Measurements from ENCODE around the gene LRRC25. TPM values are rescaled to one million over a fixed set of nuclear protein-coding genes. Genes with fewer than 3 reads are reported as not detected.

LRRC25 gene
- total and polyA plus RNA-seq, 3 donors from 2014 or later = 1.6 to 4.0 (median 3.4) TPM

- intact Hi-C loops (cut with DNase I; ENCODE audit: low total_unique reads) = no loop called here
- H3K27ac ChIP-seq = peak overlapping the region in 1 of 2 donors; percentile 88
- 65 to 73% methylated on average over 24 to 43 of the region's 46 CpGs for WGBS, 2 donors
- TF ChIP-seq CTCF (IDR thresholded peaks at IDR 0.05) = no peak
- TF ChIP-seq POLR2A (IDR thresholded peaks at IDR 0.05) = no peak
- no peaks in the 10 kb centered on the region for H3K9me3 ChIP-seq
- H3K27me3 ChIP-seq = no peaks in the 10 kb centered on the region
- DNase-seq = no peak
- no peaks in the 10 kb centered on the region for H3K36me3 ChIP-seq (ENCODE audit: low read depth, missing control alignments)
- peaks cover 48% of the 10 kb centered on the region for H3K4me1 ChIP-seq
- peak overlapping the region; percentile 74 to 91 for H3K4me3 ChIP-seq
Observed at GRCh38 chr19:18435842-18436670, 38.6 kb upstream of the LRRC25 start.

DNA sequence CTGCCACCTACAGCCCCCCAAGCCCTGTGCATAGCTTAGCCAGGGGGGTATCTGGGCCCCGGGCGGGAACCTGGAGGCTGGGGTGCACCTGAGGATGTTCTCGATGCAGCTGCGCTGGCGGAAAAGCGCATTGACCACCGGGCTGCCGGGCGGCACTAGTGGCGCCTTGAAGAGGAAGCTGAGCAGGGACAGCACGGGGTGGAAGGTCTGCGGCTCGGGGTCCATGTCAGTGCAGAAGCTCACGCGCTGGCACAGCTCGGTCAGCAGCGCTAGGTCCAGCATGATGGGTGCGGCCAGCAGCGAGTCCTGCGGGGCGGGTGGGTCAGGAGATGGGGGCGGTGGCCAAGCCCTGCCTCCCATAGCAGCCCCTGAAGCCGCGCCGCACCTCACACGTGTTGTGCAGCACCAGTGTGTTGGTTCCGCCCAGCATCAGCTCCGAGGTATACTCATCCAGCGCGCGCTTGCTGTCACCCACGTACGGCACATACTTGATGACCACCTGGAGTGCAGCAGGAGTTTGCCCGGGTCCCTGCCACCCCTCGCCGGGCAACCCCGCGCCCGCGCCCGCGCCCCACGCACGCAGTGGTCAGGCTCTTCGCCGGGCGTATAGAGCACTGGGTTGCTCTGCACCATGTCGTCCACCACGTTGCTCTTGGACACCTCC lies 37.9 kb upstream of the LRRC25 start:
- no peak for TF ChIP-seq CTCF (IDR thresholded peaks at IDR 0.05)
- no peak for TF ChIP-seq POLR2A (IDR thresholded peaks at IDR 0.05)
- 70 to 76% methylated on average over 29 to 48 of the region's 49 CpGs for WGBS, 2 donors
- DNase-seq = no peak
- no peaks in the 10 kb centered on the region for H3K36me3 ChIP-seq (ENCODE audit: low read depth, missing control alignments)
- no peak overlapping the region for H3K4me3 ChIP-seq
- intact Hi-C loops (cut with DNase I; ENCODE audit: low total_unique reads) = no loop called here
- no peaks in the 10 kb centered on the region for H3K27me3 ChIP-seq
- H3K27ac ChIP-seq = no peak overlapping the region
- peaks cover 41% of the 10 kb centered on the region for H3K4me1 ChIP-seq
- no peaks in the 10 kb centered on the region for H3K9me3 ChIP-seq

- H3K36me3 ChIP-seq (ENCODE audit: low read depth, missing control alignments) = no peaks in the 10 kb centered on the region
- intact Hi-C loops (cut with DNase I; ENCODE audit: low total_unique reads) = no loop called here
- H3K27ac ChIP-seq = peak overlapping the region; percentile 47 to 82
- no peak overlapping the region for H3K4me3 ChIP-seq
- H3K4me1 ChIP-seq = peaks cover 39% of the 10 kb centered on the region
- no peaks in the 10 kb centered on the region for H3K9me3 ChIP-seq
- 62 to 77% methylated on average over 18 to 21 of the region's 21 CpGs for WGBS, 2 donors
- no peak for DNase-seq
- TF ChIP-seq POLR2A (IDR thresholded peaks at IDR 0.05) = no peak
- no peak for TF ChIP-seq CTCF (IDR thresholded peaks at IDR 0.05)
- H3K27me3 ChIP-seq = no peaks in the 10 kb centered on the region
Observed at GRCh38 chr19:18434411-18435175, 37.2 kb upstream of the LRRC25 start.

- Histone ChIP-seq H3K36me3 (ENCODE audit: low read depth, missing control alignments) (no peaks in the 10 kb centered on the region), H3K27ac (peak overlapping the region; percentile 47 to 82), H3K4me3 (peak overlapping the region; percentile 39 to 47), H3K9me3 (no peaks in the 10 kb centered on the region), H3K27me3 (no peaks in the 10 kb centered on the region), H3K4me1 (peaks cover 39% of the 10 kb centered on the region)
- TF ChIP-seq CTCF (IDR thresholded peaks at IDR 0.05) (no peak), POLR2A (IDR thresholded peaks at IDR 0.05) (no peak)
- 16 to 44% methylated on average over 3 to 33 of the region's 60 CpGs for WGBS, 2 donors
- intact Hi-C loops (cut with DNase I; ENCODE audit: low total_unique reads) = no loop called here
- DNase-seq = no peak
Observed at GRCh38 chr19:18433735-18434398, 36.4 kb upstream of the LRRC25 start.
